ENCODE measurements around the gene ZCCHC7.

DNA sequence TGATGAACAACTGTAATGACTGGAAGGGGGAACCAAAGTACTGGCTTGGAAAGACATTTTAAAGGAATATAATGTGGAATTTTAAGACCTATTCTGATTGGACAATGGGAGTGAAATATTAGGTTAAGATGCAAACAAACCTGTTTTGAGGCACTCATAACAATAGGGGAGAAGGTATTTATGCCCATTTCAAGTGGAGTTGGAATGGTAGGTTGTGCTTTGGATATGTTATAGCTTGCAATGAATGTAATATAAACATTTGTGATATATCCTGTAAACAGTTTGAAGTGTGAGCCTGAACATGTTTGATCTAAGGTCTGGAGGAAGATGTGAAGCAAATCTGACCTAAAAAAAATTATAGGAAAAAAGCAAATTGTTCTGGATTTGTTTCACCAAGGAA is 172.5 kb downstream of the ZCCHC7 start:
- no peak for TF ChIP-seq JUND (IDR thresholded peaks at IDR 0.05; ENCODE audit: low read length)
- TF ChIP-seq, protein P1, sequence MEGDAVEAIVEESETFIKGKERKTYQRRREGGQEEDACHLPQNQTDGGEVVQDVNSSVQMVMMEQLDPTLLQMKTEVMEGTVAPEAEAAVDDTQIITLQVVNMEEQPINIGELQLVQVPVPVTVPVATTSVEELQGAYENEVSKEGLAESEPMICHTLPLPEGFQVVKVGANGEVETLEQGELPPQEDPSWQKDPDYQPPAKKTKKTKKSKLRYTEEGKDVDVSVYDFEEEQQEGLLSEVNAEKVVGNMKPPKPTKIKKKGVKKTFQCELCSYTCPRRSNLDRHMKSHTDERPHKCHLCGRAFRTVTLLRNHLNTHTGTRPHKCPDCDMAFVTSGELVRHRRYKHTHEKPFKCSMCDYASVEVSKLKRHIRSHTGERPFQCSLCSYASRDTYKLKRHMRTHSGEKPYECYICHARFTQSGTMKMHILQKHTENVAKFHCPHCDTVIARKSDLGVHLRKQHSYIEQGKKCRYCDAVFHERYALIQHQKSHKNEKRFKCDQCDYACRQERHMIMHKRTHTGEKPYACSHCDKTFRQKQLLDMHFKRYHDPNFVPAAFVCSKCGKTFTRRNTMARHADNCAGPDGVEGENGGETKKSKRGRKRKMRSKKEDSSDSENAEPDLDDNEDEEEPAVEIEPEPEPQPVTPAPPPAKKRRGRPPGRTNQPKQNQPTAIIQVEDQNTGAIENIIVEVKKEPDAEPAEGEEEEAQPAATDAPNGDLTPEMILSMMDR (IDR thresholded peaks at IDR 0.05; ENCODE audit: control extremely low read depth in 1 of 3, insufficient read depth in 1 of 3, low read depth in 1 of 3, low read length in 3 of 3): no peak
- TF ChIP-seq GABPA (IDR thresholded peaks at IDR 0.05; ENCODE audit: borderline replicate concordance, insufficient read depth, low read length): no peak
- TF ChIP-seq RAD21 (IDR thresholded peaks at IDR 0.05 in 1 of 2, conservative IDR thresholded peaks at IDR 0.05 in 1 of 2; ENCODE audit: low read depth in 2 of 2, low read length in 2 of 2): no peak
